OCI-LY7 (cell line): Measurements from ENCODE around the gene LYZ. TPM values are rescaled to one million over a fixed set of nuclear protein-coding genes. Genes with fewer than 3 reads are reported as not detected.
A peak's percentile ranks its signal among the peaks of the same experiment; 100 is the strongest.

Experiments
- BruUV-seq: library from RNA; stranded (reverse); fragments of 400-500 nt; replicated peaks from 2 replicates; lab custom pipeline; 2021; lab: Mats Ljungman, UMichigan
- CTCF ChIA-PET: fragments of 300-600 bp; sonication (Branson Sonifier 250); formaldehyde crosslinking; loops from one replicate; lab custom pipeline; 2022; ENCODE audit warnings: antibody characterized with exemption; ENCODE audit not compliant: unreplicated experiment; lab: Charles Lee
- POLR2A ChIA-PET: fragments of 300-600 bp; sonication (Branson Sonifier 250); formaldehyde crosslinking; loops from one replicate; lab custom pipeline; 2022; ENCODE audit warnings: antibody characterized with exemption; lab: Charles Lee
- DNase-seq: peaks from one replicate; pipeline ENCODE4 v3.0.0-alpha.2; 2015; ENCODE audit warnings: low spot score
- H2AFZ ChIP-seq: fragments of 200-600 bp; sonication (generic), shearing (Covaris generic); 2 replicates; pipeline ENCODE4 v1.6.1; 2014; ENCODE audit warnings: mild to moderate bottlenecking, antibody characterized with exemption, low read length, moderate library complexity
- H3K27ac ChIP-seq: fragments of 200-600 bp; sonication (generic); 2 replicates; pipeline ENCODE4 v1.5.1; 2014; ENCODE audit warnings: mixed run types, low read depth, mild to moderate bottlenecking, moderate library complexity, low read length, inconsistent platforms; ENCODE audit not compliant: poor library complexity, severe bottlenecking
- H3K36me3 ChIP-seq: fragments of 200-600 bp; sonication (generic); 2 replicates; pipeline ENCODE4 v1.6.1; 2014; ENCODE audit warnings: mild to moderate bottlenecking, antibody characterized with exemption, low read length, moderate library complexity, mixed read lengths; ENCODE audit not compliant: insufficient read depth
- H3K4me1 ChIP-seq: fragments of 200-600 bp; sonication (generic); 2 replicates; pipeline ENCODE4 v1.5.1; 2014; ENCODE audit warnings: mild to moderate bottlenecking, low read length; ENCODE audit not compliant: insufficient read depth, poor library complexity, severe bottlenecking
- H3K4me2 ChIP-seq: fragments of 200-600 bp; sonication (generic); 2 replicates; pipeline ENCODE4 v1.6.1; 2014; ENCODE audit warnings: mild to moderate bottlenecking, low read length
- H3K4me3 ChIP-seq: fragments of 200-600 bp; sonication (generic); 2 replicates; pipeline ENCODE4 v1.5.1; 2014; ENCODE audit warnings: mild to moderate bottlenecking, low read depth, low read length; ENCODE audit not compliant: poor library complexity, severe bottlenecking
- H3K79me2 ChIP-seq: fragments of 200-600 bp; sonication (generic); 2 replicates; pipeline ENCODE4 v1.6.1; 2016; ENCODE audit warnings: low read depth, mild to moderate bottlenecking, low read length, moderate library complexity, mixed read lengths; ENCODE audit not compliant: insufficient read depth
- H3K9me2 ChIP-seq: fragments of 200-600 bp; sonication (generic); 2 replicates; pipeline ENCODE4 v1.6.1; 2016; ENCODE audit warnings: mild to moderate bottlenecking, low read length, mixed read lengths; ENCODE audit not compliant: insufficient read depth
- H3K9me3 ChIP-seq: fragments of 200-600 bp; sonication (generic); 2 replicates; pipeline ENCODE4 v1.6.1; 2014; ENCODE audit warnings: mild to moderate bottlenecking, mixed run types, low read length, mixed read lengths
- H4K20me1 ChIP-seq: fragments of 200-600 bp; sonication (generic); 2 replicates; pipeline ENCODE4 v1.6.1; 2014; ENCODE audit warnings: mild to moderate bottlenecking, antibody characterized with exemption, low read length, moderate library complexity, mixed read lengths; ENCODE audit not compliant: insufficient read depth
- EZH2phosphoT487 ChIP-seq: fragments of 200-600 bp; sonication (generic); IDR thresholded peaks from 2 replicates; pipeline ENCODE4 v1.6.1; 2018; ENCODE audit warnings: low read depth, borderline replicate concordance, mild to moderate bottlenecking, mixed run types, antibody characterized with exemption, low read length, moderate library complexity, mixed read lengths
- intact Hi-C: fragments of 100-400 bp; cut with micrococcal nuclease; formaldehyde crosslinking; loops from one replicate; pipeline ENCODE4 v1.10.0; 2022; ENCODE audit not compliant: unreplicated experiment
- total RNA-seq, 2 experiments: library from RNA; depleted of rRNA in 1 of 2; stranded (reverse); fragments of >200 nt in 1 of 2; shearing (Covaris generic) in 1 of 2; gene quantifications; 2 replicates each; pipeline ENCODE4 v1.2.3, GENCODE V29; 2014 to 2022
- TF ChIP-seq, protein P1 (sequence below): fragments of 200-600 bp; sonication (generic); conservative IDR thresholded peaks from 2 replicates; pipeline ENCODE4 v1.5.1; 2014; ENCODE audit warnings: mild to moderate bottlenecking, antibody characterized with exemption, low read length, moderate library complexity, mixed read lengths

The LYZ gene
- total RNA-seq, 2 experiments from 2014 or later = 0.29 TPM; not detected in 1

DNA sequence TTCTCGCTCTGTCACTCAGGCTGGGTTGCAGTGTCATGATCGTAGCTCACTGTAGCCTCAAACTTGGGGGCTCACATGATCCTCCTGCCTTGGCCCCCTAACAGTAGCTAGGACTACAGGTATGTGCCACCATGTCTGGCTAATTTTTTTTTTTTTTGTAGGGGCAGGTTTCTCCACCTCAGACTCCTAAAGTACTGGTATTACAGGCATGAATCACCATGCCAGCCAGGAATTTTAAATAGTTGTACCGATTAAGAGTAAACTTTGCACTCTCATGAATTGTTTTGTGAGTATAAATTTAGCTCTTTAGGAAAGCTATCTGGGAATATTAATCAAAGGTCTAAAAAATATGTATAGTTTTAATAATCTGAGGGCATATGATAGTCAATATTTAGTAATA, 36.9 kb downstream of the LYZ start:
- Histone ChIP-seq H2AFZ (no peak overlapping the region), H3K27ac (no peak overlapping the region), H3K79me2 (peaks cover 32% of the 10 kb centered on the region; the same call in 1 of the 2 replicates), H3K9me2 (no peaks in the 10 kb centered on the region), H3K4me1 (no peaks in the 10 kb centered on the region), H3K4me3 (no peak overlapping the region), H3K4me2 (no peak overlapping the region), H3K36me3 (peaks cover 87% of the 10 kb centered on the region), H3K9me3 (no peaks in the 10 kb centered on the region), H4K20me1 (no peaks in the 10 kb centered on the region)
- no TSS peak for BruUV-seq
- CTCF ChIA-PET = interaction anchor here (0.5 kb wide), 1 partner anchor 262 kb away, joined by 4 read pairs; no protein-coding TSS in a partner anchor
- TF ChIP-seq, protein P1, sequence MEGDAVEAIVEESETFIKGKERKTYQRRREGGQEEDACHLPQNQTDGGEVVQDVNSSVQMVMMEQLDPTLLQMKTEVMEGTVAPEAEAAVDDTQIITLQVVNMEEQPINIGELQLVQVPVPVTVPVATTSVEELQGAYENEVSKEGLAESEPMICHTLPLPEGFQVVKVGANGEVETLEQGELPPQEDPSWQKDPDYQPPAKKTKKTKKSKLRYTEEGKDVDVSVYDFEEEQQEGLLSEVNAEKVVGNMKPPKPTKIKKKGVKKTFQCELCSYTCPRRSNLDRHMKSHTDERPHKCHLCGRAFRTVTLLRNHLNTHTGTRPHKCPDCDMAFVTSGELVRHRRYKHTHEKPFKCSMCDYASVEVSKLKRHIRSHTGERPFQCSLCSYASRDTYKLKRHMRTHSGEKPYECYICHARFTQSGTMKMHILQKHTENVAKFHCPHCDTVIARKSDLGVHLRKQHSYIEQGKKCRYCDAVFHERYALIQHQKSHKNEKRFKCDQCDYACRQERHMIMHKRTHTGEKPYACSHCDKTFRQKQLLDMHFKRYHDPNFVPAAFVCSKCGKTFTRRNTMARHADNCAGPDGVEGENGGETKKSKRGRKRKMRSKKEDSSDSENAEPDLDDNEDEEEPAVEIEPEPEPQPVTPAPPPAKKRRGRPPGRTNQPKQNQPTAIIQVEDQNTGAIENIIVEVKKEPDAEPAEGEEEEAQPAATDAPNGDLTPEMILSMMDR = no peak
- no peak for TF ChIP-seq EZH2phosphoT487
- DNase-seq = no peak
- intact Hi-C loops = no loop called here
- POLR2A ChIA-PET = interaction anchor here (0.6 to 1.3 kb wide), 7 partner anchors 9 to 948 kb away, joined by 3 to 4 read pairs (median 3); no protein-coding TSS in a partner anchor

DNA sequence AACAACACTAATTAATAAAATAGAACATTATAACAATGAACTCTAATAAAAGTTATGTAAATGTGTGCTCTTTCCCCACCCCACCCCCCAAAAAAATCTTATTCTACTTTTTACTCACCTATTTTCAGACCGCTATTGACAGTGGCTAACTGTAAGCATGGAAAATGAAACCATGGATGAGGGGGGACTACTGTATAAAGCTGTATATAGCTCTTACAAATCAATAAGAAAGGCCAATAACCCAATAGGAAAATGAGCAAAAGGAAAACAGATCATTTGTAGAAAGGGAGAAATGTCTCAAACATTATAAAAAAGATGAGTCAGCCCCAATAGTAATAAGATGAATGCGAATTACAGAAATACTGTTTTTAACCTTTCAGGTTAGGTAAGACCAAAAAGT, 38.7 kb downstream of the LYZ start:
- no peak overlapping the region for H3K4me3 ChIP-seq
- no peak overlapping the region for H3K4me2 ChIP-seq
- no TSS peak for BruUV-seq
- intact Hi-C loops = no loop called here
- H3K36me3 ChIP-seq = peaks cover 95% of the 10 kb centered on the region
- no peaks in the 10 kb centered on the region for H3K9me3 ChIP-seq
- H4K20me1 ChIP-seq = no peaks in the 10 kb centered on the region
- TF ChIP-seq, protein P1 = no peak
- no peak for TF ChIP-seq EZH2phosphoT487
- no peak overlapping the region for H3K27ac ChIP-seq
- CTCF ChIA-PET = no interaction called here
- no peak for DNase-seq
- POLR2A ChIA-PET = interaction anchor here (0.7 kb wide), 1 partner anchor 33 kb away, joined by 4 read pairs; no protein-coding TSS in a partner anchor
- H3K79me2 ChIP-seq = peaks cover 27% of the 10 kb centered on the region; the same call in 1 of the 2 replicates
- no peaks in the 10 kb centered on the region for H3K4me1 ChIP-seq
- no peak overlapping the region for H2AFZ ChIP-seq
- H3K9me2 ChIP-seq = no peaks in the 10 kb centered on the region

- BruUV-seq = no TSS peak
- peaks cover 94% of the 10 kb centered on the region for H3K36me3 ChIP-seq
- H3K79me2 ChIP-seq = peaks cover 27% of the 10 kb centered on the region; the same call in 1 of the 2 replicates
- no peaks in the 10 kb centered on the region for H3K9me3 ChIP-seq
- ChIA-PET POLR2A (no interaction called here), CTCF (no interaction called here)
- intact Hi-C loops = no loop called here
- DNase-seq = peak; percentile 25
- H3K4me3 ChIP-seq = no peak overlapping the region
- no peaks in the 10 kb centered on the region for H3K9me2 ChIP-seq
- H3K27ac ChIP-seq = no peak overlapping the region
- H3K4me2 ChIP-seq = no peak overlapping the region
- no peak overlapping the region for H2AFZ ChIP-seq
- TF ChIP-seq EZH2phosphoT487 = no peak
- TF ChIP-seq, protein P1 = peak; percentile 69
- H3K4me1 ChIP-seq = no peaks in the 10 kb centered on the region
- H4K20me1 ChIP-seq = no peaks in the 10 kb centered on the region
Observed at GRCh38 chr12:69388371-69388770, 40.2 kb downstream of the LYZ start.
